ENCODE measurements around the gene GNE.

GNE gene

DNA sequence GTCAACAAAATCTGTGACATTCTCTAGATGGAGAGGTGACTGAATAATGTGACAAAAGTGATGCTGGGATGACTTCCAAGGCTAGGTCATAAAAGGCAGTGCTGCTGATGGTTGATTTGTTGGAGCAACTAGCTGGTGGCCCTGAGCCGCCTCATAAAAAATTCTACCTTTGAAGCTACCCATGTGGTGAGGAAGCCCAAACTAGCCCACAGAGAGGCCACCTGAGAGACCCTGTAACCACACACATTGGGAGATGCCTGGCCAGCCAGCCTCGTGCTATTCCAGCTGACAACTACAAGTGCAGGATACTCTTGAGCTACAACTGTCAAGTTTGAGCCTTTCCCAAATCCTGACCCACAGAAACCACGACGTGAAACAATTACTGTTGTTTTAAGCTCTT is 44.9 kb downstream of the GNE start:
- Histone ChIP-seq H3K4me3 (replicated peaks; ENCODE audit: insufficient read depth, low read length) (no peak overlapping the region), H3K27ac (replicated peaks) (no peak overlapping the region), H3K27me3 (ENCODE audit: insufficient read depth, poor library complexity, severe bottlenecking) (no peaks in the 10 kb centered on the region)
- TF ChIP-seq POLR2AphosphoS5 (IDR thresholded peaks at IDR 0.05; ENCODE audit: low read depth): no peak
- no peak for TF ChIP-seq SPI1 (IDR thresholded peaks at IDR 0.05; ENCODE audit: borderline replicate concordance, low read depth)
- TF ChIP-seq GABPA (IDR thresholded peaks at IDR 0.05; ENCODE audit: low read depth): no peak
- TF ChIP-seq, protein P1, sequence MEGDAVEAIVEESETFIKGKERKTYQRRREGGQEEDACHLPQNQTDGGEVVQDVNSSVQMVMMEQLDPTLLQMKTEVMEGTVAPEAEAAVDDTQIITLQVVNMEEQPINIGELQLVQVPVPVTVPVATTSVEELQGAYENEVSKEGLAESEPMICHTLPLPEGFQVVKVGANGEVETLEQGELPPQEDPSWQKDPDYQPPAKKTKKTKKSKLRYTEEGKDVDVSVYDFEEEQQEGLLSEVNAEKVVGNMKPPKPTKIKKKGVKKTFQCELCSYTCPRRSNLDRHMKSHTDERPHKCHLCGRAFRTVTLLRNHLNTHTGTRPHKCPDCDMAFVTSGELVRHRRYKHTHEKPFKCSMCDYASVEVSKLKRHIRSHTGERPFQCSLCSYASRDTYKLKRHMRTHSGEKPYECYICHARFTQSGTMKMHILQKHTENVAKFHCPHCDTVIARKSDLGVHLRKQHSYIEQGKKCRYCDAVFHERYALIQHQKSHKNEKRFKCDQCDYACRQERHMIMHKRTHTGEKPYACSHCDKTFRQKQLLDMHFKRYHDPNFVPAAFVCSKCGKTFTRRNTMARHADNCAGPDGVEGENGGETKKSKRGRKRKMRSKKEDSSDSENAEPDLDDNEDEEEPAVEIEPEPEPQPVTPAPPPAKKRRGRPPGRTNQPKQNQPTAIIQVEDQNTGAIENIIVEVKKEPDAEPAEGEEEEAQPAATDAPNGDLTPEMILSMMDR (IDR thresholded peaks at IDR 0.05; ENCODE audit: insufficient read depth, low read length): no peak
- TF ChIP-seq, protein P2, sequence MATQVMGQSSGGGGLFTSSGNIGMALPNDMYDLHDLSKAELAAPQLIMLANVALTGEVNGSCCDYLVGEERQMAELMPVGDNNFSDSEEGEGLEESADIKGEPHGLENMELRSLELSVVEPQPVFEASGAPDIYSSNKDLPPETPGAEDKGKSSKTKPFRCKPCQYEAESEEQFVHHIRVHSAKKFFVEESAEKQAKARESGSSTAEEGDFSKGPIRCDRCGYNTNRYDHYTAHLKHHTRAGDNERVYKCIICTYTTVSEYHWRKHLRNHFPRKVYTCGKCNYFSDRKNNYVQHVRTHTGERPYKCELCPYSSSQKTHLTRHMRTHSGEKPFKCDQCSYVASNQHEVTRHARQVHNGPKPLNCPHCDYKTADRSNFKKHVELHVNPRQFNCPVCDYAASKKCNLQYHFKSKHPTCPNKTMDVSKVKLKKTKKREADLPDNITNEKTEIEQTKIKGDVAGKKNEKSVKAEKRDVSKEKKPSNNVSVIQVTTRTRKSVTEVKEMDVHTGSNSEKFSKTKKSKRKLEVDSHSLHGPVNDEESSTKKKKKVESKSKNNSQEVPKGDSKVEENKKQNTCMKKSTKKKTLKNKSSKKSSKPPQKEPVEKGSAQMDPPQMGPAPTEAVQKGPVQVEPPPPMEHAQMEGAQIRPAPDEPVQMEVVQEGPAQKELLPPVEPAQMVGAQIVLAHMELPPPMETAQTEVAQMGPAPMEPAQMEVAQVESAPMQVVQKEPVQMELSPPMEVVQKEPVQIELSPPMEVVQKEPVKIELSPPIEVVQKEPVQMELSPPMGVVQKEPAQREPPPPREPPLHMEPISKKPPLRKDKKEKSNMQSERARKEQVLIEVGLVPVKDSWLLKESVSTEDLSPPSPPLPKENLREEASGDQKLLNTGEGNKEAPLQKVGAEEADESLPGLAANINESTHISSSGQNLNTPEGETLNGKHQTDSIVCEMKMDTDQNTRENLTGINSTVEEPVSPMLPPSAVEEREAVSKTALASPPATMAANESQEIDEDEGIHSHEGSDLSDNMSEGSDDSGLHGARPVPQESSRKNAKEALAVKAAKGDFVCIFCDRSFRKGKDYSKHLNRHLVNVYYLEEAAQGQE (IDR thresholded peaks at IDR 0.05; ENCODE audit: insufficient replicate concordance, low read depth): no peak
- no peak for DNase-seq (ENCODE audit: low read depth in 1 of 2, low spot score in 1 of 2)

DNA sequence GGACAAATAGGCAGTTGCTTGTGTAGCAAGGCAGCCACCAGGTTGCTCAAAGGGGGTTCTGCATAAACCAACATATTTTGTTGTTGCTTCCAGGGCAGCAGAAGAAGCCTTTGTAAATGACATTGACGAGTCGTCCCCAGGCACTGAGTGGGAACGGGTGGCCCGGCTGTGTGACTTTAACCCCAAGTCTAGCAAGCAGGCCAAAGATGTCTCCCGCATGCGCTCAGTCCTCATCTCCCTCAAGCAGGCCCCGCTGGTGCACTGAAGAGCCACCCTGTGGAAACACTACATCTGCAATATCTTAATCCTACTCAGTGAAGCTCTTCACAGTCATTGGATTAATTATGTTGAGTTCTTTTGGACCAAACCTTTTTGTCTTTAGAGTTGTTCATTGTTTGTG is 46.7 kb downstream of the GNE start:
- no peak overlapping the region for H3K27ac ChIP-seq (replicated peaks)
- H3K27me3 ChIP-seq (ENCODE audit: insufficient read depth, poor library complexity, severe bottlenecking): no peaks in the 10 kb centered on the region
- H3K4me3 ChIP-seq (replicated peaks; ENCODE audit: insufficient read depth, low read length): no peak overlapping the region
- no peak for DNase-seq (ENCODE audit: low read depth in 1 of 2, low spot score in 1 of 2)
- TF ChIP-seq POLR2AphosphoS5 (IDR thresholded peaks at IDR 0.05; ENCODE audit: low read depth) (no peak), SPI1 (IDR thresholded peaks at IDR 0.05; ENCODE audit: borderline replicate concordance, low read depth) (no peak), GABPA (IDR thresholded peaks at IDR 0.05; ENCODE audit: low read depth) (no peak)
- TF ChIP-seq, protein P1 (IDR thresholded peaks at IDR 0.05; ENCODE audit: insufficient read depth, low read length): no peak
- TF ChIP-seq, protein P2 (IDR thresholded peaks at IDR 0.05; ENCODE audit: insufficient replicate concordance, low read depth): no peak

DNA sequence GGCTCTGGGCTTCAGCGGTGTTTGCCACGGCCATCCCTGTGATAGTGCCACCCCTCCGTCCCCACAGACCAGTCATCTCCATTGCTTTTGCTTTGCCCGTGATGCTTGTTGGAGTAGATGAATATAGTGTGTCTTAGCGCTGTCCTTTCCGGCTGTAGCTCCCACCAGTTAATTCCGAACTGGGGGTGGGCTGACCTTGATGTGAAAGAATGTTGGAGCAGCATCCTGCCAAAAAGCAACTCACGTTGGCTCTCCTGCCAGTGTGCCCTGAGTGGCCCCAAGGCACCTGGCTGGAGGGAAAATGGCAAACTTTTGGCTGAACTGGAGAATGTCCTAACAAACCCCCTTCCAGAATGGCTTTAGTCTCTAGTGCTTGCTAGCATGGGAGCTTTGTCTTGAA is 47.5 kb downstream of the GNE start:
- DNase-seq (ENCODE audit: low read depth in 1 of 2, low spot score in 1 of 2): no peak
- TF ChIP-seq, protein P2 (IDR thresholded peaks at IDR 0.05; ENCODE audit: insufficient replicate concordance, low read depth): no peak
- TF ChIP-seq SPI1 (IDR thresholded peaks at IDR 0.05; ENCODE audit: borderline replicate concordance, low read depth) (no peak), GABPA (IDR thresholded peaks at IDR 0.05; ENCODE audit: low read depth) (no peak)
- H3K4me3 ChIP-seq (replicated peaks; ENCODE audit: insufficient read depth, low read length): no peak overlapping the region
- no peak overlapping the region for H3K27ac ChIP-seq (replicated peaks)
- no peaks in the 10 kb centered on the region for H3K27me3 ChIP-seq (ENCODE audit: insufficient read depth, poor library complexity, severe bottlenecking)

Data from HL-60 (cell line).